Parathyroid adenoma (tissue), 2 donors: ENCODE data around the gene F9.

Experiments used
- H2AFZ ChIP-seq: fragments of 300-600 bp; sonication (generic); one replicate; pipeline ENCODE4 v1.7.0; 2017; ENCODE audit warnings: antibody characterized with exemption, mild to moderate bottlenecking
- H3K27ac ChIP-seq: fragments of 300-600 bp; sonication (generic); one replicate; pipeline ENCODE4 v1.7.0; 2017
- H3K27me3 ChIP-seq: fragments of 300-600 bp; sonication (generic); one replicate; pipeline ENCODE4 v1.7.0; 2017; ENCODE audit warnings: low read length; ENCODE audit not compliant: control insufficient read depth, insufficient read depth
- H3K36me3 ChIP-seq: fragments of 300-600 bp; sonication (generic); one replicate; pipeline ENCODE4 v1.7.0; 2017; ENCODE audit warnings: low read length; ENCODE audit not compliant: control insufficient read depth, insufficient read depth
- H3K4me1 ChIP-seq: fragments of 300-600 bp; sonication (generic); one replicate; pipeline ENCODE4 v1.7.0; 2017; ENCODE audit warnings: control low read depth
- H3K4me2 ChIP-seq: fragments of 300-600 bp; sonication (generic); one replicate; pipeline ENCODE4 v1.7.0; 2017; ENCODE audit warnings: low read length
- H3K4me3 ChIP-seq: fragments of 300-600 bp; sonication (generic); one replicate; pipeline ENCODE4 v1.7.0; 2017; ENCODE audit warnings: low read depth, low read length
- H3K79me2 ChIP-seq: fragments of 300-600 bp; sonication (generic); one replicate; pipeline ENCODE4 v1.7.0; 2017; ENCODE audit warnings: control low read depth
- H3K9ac ChIP-seq: fragments of 300-600 bp; sonication (generic); one replicate; pipeline ENCODE4 v1.7.0; 2017; ENCODE audit warnings: mild to moderate bottlenecking
- H3K9me3 ChIP-seq: fragments of 300-600 bp; sonication (generic); one replicate; pipeline ENCODE4 v1.7.0; 2017; ENCODE audit warnings: low read length; ENCODE audit not compliant: control insufficient read depth
- CTCF ChIP-seq: fragments of 300-600 bp; sonication (generic); IDR thresholded peaks from one replicate; pipeline ENCODE4 v1.7.0; 2017; ENCODE audit warnings: antibody characterized with exemption, mild to moderate bottlenecking
- donor health status: primary hyperparathyroidism.

The F9 gene

GRCh38 chrX:139538907-139539790, 8.6 kb downstream of the F9 start:
- H2AFZ ChIP-seq = no peak overlapping the region
- no peak overlapping the region for H3K27ac ChIP-seq
- H3K4me1 ChIP-seq = no peaks in the 10 kb centered on the region
- no peaks in the 10 kb centered on the region for H3K9me3 ChIP-seq
- H3K4me3 ChIP-seq = no peak overlapping the region
- H3K27me3 ChIP-seq = no peaks in the 10 kb centered on the region
- H3K4me2 ChIP-seq = no peak overlapping the region
- H3K9ac ChIP-seq = no peak overlapping the region
- no peaks in the 10 kb centered on the region for H3K36me3 ChIP-seq
- no peak for TF ChIP-seq CTCF
- no peaks in the 10 kb centered on the region for H3K79me2 ChIP-seq

- Histone ChIP-seq H3K9me3 (no peaks in the 10 kb centered on the region), H3K9ac (no peak overlapping the region), H3K79me2 (no peaks in the 10 kb centered on the region), H3K27me3 (no peaks in the 10 kb centered on the region), H3K4me2 (no peak overlapping the region), H3K4me1 (no peaks in the 10 kb centered on the region), H3K4me3 (no peak overlapping the region), H2AFZ (no peak overlapping the region), H3K36me3 (no peaks in the 10 kb centered on the region), H3K27ac (no peak overlapping the region)
- TF ChIP-seq CTCF = no peak
Measured at GRCh38 chrX:139542652-139543051, 12.1 kb downstream of the F9 start.

GRCh38 chrX:139543920-139544319, 13.4 kb downstream of the F9 start:
- Histone ChIP-seq H3K4me2 (no peak overlapping the region), H3K27ac (no peak overlapping the region), H3K79me2 (no peaks in the 10 kb centered on the region), H3K27me3 (no peaks in the 10 kb centered on the region), H3K4me1 (no peaks in the 10 kb centered on the region), H3K4me3 (no peak overlapping the region), H2AFZ (no peak overlapping the region), H3K9me3 (no peaks in the 10 kb centered on the region), H3K9ac (no peak overlapping the region), H3K36me3 (no peaks in the 10 kb centered on the region)
- no peak for TF ChIP-seq CTCF

GRCh38 chrX:139544591-139544990, 14.1 kb downstream of the F9 start:
- no peaks in the 10 kb centered on the region for H3K27me3 ChIP-seq
- no peak overlapping the region for H3K9ac ChIP-seq
- no peak for TF ChIP-seq CTCF
- H3K4me3 ChIP-seq = no peak overlapping the region
- no peaks in the 10 kb centered on the region for H3K36me3 ChIP-seq
- no peaks in the 10 kb centered on the region for H3K79me2 ChIP-seq
- H3K4me1 ChIP-seq = no peaks in the 10 kb centered on the region
- H2AFZ ChIP-seq = no peak overlapping the region
- H3K4me2 ChIP-seq = no peak overlapping the region
- no peaks in the 10 kb centered on the region for H3K9me3 ChIP-seq
- no peak overlapping the region for H3K27ac ChIP-seq

- TF ChIP-seq CTCF = no peak
- Histone ChIP-seq H2AFZ (no peak overlapping the region), H3K9me3 (no peaks in the 10 kb centered on the region), H3K36me3 (no peaks in the 10 kb centered on the region), H3K4me1 (no peaks in the 10 kb centered on the region), H3K4me3 (no peak overlapping the region), H3K9ac (no peak overlapping the region), H3K4me2 (no peak overlapping the region), H3K79me2 (no peaks in the 10 kb centered on the region), H3K27me3 (no peaks in the 10 kb centered on the region), H3K27ac (no peak overlapping the region)
Measured at GRCh38 chrX:139554376-139554775, 23.8 kb downstream of the F9 start.
